Lower leg skin (tissue), 3 donors: ENCODE data around the gene NACC2.

Experiments
- CTCF ChIP-seq, 3 donors: fragments of 450-650 bp; IDR thresholded peaks; one replicate each; pipeline ENCODE4 v1.5.1; 2016; ENCODE audit warnings: antibody characterized with exemption in 3 of 3, mild to moderate bottlenecking in 3 of 3, moderate library complexity in 2 of 3
- POLR2A ChIP-seq, 2 donors: fragments of 450-650 bp; IDR thresholded peaks; one replicate each; pipeline ENCODE4 v1.6.1; 2016 to 2017; ENCODE audit warnings: antibody characterized with exemption in 2 of 2, mild to moderate bottlenecking in 1 of 2, moderate library complexity in 1 of 2

DNA sequence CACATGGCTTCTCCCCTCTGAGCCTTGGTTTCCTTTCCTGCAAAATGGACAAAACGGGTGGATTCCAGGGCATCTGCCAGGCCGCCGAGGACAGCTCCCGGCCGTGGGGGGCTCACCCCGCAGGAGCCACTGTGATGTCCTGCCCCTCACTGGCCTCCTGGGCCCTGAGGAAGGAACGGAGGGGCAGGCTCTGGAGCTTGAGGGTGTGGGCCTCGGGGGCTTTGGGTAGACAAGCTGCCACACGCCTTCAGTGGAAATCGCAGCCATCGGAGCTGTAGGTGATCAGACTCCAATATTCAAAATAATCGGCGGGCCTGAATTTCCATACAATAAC is 101.7 kb downstream of the NACC2 start:
- TF ChIP-seq POLR2A (IDR thresholded peaks at IDR 0.05), result no peak
- no peak for TF ChIP-seq CTCF (IDR thresholded peaks at IDR 0.05)
